ENCODE results near the gene ETS2. TPM values are rescaled to one million over a fixed set of nuclear protein-coding genes. Genes with fewer than 3 reads are reported as not detected.
A peak's percentile ranks its signal among the peaks of the same experiment; 100 is the strongest.

Gene ETS2
- total RNA-seq, 6 donors from 2014 or later: 70.2 to 215 (median 143) TPM

DNA sequence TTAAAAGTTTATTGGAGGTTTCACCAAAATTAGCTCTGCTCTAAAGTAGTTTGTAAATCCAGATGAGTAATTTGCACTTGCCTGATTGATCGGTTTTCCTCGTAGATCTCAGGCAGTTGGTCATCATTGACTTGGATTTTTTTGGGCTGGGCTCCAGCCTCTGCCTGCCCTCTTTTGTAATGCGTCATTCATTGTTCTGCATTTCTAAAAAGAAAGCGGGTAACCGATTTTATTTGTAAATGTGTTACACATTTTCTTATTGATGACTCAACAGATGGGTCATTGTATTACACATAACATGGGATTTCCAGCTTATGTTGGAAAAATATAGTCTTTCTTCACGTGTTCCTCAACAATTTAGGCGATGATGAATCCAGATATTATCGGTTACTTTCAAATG lies 5.5 kb downstream of the ETS2 start:
- no peak for ATAC-seq (ENCODE audit: low FRiP score in 2 of 2)
- Histone ChIP-seq H3K9me3 (no peaks in the 10 kb centered on the region), H3K27me3 (no peaks in the 10 kb centered on the region), H3K4me3 (peak overlapping the region in 1 of 4 donors; percentile 84), H3K36me3 (peaks cover 24 to 78% (median 41%) of the 10 kb centered on the region in 4 donors), H3K4me1 (peaks cover 48 to 71% (median 54%) of the 10 kb centered on the region in 4 donors), H3K27ac (peak overlapping the region; percentile 18 to 99 (median 98))
- TF ChIP-seq EP300 (IDR thresholded peaks at IDR 0.05) (peak in 2 of 4 donors; percentile 5 to 20), POLR2A (IDR thresholded peaks at IDR 0.05) (no peak), POLR2AphosphoS5 (IDR thresholded peaks at IDR 0.05) (peak in 1 of 2 donors; percentile 63)
- TF ChIP-seq, protein P1, sequence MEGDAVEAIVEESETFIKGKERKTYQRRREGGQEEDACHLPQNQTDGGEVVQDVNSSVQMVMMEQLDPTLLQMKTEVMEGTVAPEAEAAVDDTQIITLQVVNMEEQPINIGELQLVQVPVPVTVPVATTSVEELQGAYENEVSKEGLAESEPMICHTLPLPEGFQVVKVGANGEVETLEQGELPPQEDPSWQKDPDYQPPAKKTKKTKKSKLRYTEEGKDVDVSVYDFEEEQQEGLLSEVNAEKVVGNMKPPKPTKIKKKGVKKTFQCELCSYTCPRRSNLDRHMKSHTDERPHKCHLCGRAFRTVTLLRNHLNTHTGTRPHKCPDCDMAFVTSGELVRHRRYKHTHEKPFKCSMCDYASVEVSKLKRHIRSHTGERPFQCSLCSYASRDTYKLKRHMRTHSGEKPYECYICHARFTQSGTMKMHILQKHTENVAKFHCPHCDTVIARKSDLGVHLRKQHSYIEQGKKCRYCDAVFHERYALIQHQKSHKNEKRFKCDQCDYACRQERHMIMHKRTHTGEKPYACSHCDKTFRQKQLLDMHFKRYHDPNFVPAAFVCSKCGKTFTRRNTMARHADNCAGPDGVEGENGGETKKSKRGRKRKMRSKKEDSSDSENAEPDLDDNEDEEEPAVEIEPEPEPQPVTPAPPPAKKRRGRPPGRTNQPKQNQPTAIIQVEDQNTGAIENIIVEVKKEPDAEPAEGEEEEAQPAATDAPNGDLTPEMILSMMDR (IDR thresholded peaks at IDR 0.05): no peak
- WGBS, 2 donors: 28 to 34% methylated on average over 8 of the region's 8 CpGs
- no peak for DNase-seq

DNA sequence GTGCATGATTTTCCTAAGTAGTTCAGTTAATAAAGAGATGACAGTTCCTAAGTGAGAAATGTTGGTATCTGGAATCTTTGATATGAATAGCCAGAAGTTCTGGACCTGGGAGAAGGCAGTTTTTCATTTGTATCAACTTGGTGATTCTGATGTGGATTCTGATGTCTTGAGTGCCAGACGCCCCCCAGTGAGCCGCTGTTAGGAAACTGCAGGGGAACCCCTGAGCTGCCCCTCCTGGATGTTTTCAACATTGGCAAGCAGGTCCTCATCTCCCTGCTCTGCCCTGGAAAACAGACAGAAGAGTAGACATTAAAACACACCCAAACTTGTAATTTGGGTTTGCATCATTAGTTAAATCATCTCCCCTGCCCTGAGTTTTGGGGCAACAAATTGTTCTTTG lies 7.4 kb downstream of the ETS2 start:
- no peaks in the 10 kb centered on the region for H3K9me3 ChIP-seq
- peak overlapping the region in 1 of 4 donors; percentile 84 for H3K4me3 ChIP-seq
- peaks cover 38 to 92% (median 60%) of the 10 kb centered on the region in 4 donors for H3K36me3 ChIP-seq
- no peaks in the 10 kb centered on the region for H3K27me3 ChIP-seq
- 60 to 68% methylated on average over 2 of the region's 2 CpGs for WGBS, 2 donors
- H3K4me1 ChIP-seq: peaks cover 52 to 72% (median 58%) of the 10 kb centered on the region in 4 donors
- TF ChIP-seq POLR2A (IDR thresholded peaks at IDR 0.05) (no peak), EP300 (IDR thresholded peaks at IDR 0.05) (no peak), POLR2AphosphoS5 (IDR thresholded peaks at IDR 0.05) (no peak)
- TF ChIP-seq, protein P1 (IDR thresholded peaks at IDR 0.05): no peak
- H3K27ac ChIP-seq: peak overlapping the region; percentile 36 to 99 (median 68)
- DNase-seq (no peak), ATAC-seq (ENCODE audit: low FRiP score in 2 of 2) (no peak)

DNA sequence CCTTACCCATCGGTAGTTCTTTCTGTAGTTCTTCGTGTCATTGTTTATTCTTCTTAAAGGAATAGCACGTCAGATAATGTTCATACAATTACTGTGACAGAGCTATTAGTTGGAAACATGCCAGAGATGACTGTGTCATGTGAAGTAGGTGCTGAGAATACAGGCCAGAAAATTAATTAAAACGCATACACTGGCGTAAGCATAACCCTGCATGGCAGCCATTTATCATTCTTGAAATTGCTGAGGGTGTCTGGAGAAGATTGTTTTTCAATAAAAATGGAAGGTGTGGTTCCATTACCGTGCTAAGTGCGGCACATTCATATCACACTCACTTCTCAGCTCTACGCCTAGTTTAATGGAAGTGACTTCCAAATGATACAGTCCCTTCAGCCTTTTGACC lies 7.8 kb downstream of the ETS2 start:
- TF ChIP-seq, protein P1 (IDR thresholded peaks at IDR 0.05): no peak
- TF ChIP-seq POLR2AphosphoS5 (IDR thresholded peaks at IDR 0.05): peak in 1 of 2 donors; percentile 3
- TF ChIP-seq POLR2A (IDR thresholded peaks at IDR 0.05): no peak
- no peak for TF ChIP-seq EP300 (IDR thresholded peaks at IDR 0.05)
- 57 to 63% methylated on average over 8 of the region's 8 CpGs for WGBS, 2 donors
- peak overlapping the region in 1 of 4 donors; percentile 84 for H3K4me3 ChIP-seq
- ATAC-seq (ENCODE audit: low FRiP score in 2 of 2) (no peak), DNase-seq (no peak)
- H3K9me3 ChIP-seq: no peaks in the 10 kb centered on the region
- H3K27me3 ChIP-seq: no peaks in the 10 kb centered on the region
- peak overlapping the region in 3 of 4 donors; percentile 36 to 99 (median 98) for H3K27ac ChIP-seq
- peaks cover 42 to 95% (median 64%) of the 10 kb centered on the region in 4 donors for H3K36me3 ChIP-seq
- peaks cover 52 to 73% (median 59%) of the 10 kb centered on the region in 4 donors for H3K4me1 ChIP-seq

DNA sequence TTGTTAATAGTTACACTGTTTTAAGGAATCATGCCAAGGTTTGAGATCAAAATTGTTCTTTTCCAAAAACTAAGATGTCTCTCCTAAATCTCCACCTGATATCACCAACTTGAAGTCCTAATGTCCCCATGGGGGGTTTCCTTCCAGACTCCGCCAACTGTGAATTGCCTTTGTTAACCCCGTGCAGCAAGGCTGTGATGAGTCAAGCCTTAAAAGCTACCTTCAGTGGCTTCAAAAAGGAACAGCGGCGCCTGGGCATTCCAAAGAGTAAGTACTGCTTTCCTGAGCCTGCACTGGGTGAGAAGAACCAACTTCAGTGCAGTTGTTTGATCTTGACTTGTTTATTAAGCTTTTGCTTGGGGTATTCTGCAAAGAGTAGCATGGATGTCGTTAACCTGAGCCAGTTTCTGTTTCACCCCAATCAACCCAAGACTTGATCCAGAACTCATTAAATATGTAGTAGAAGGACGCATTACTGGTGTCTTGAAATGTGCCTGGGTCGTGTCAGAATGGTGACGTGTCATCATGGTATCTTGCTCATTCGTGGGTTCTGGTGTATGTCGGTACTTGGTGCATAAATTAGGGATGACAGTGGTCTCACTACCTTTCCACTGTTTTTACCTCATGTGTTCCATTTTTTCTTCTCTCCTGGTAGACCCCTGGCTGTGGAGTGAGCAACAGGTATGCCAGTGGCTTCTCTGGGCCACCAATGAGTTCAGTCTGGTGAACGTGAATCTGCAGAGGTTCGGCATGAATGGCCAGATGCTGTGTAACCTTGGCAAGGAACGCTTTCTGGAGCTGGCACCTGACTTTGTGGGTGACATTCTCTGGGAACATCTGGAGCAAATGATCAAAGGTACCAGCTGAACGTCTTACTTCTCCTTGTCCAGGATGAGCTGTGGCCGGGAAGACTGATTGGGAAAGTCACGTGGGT lies 8.7 kb downstream of the ETS2 start:
- H3K27me3 ChIP-seq: no peaks in the 10 kb centered on the region
- H3K4me1 ChIP-seq: peaks cover 53 to 72% (median 61%) of the 10 kb centered on the region in 4 donors
- H3K27ac ChIP-seq: peak overlapping the region in 3 of 4 donors; percentile 13 to 98 (median 67)
- H3K4me3 ChIP-seq: no peak overlapping the region
- DNase-seq (no peak), ATAC-seq (ENCODE audit: low FRiP score in 2 of 2) (no peak)
- H3K36me3 ChIP-seq: peaks cover 46 to 98% (median 73%) of the 10 kb centered on the region in 4 donors
- no peaks in the 10 kb centered on the region for H3K9me3 ChIP-seq
- 82 to 90% methylated on average over 14 to 16 of the region's 16 CpGs for WGBS, 2 donors
- TF ChIP-seq EP300 (IDR thresholded peaks at IDR 0.05) (no peak), POLR2A (IDR thresholded peaks at IDR 0.05) (no peak), POLR2AphosphoS5 (IDR thresholded peaks at IDR 0.05) (peak in 1 of 2 donors; percentile 17)
- TF ChIP-seq, protein P1 (IDR thresholded peaks at IDR 0.05): no peak
